Natural killer cell (primary cell): ENCODE measurements around the gene CSKMT. TPM values are rescaled to one million over a fixed set of nuclear protein-coding genes. Genes with fewer than 3 reads are reported as not detected.
"Not testable (repeated sequence)": the region's sequence is repeated elsewhere in the genome, so short reads cannot be mapped to it uniquely, and the experiment has no call there.

Source experiments
- ATAC-seq, 3 donors: fragments of 150-1000 bp in 2 of 3; fragments of 200-7000 bp in 1 of 3; cut with Tn5 transposase; 1 replicate in 1 of 3; 2 replicates in 2 of 3; pipeline ENCODE4 v1.10.0; 2021; ENCODE audit warnings: mild to moderate bottlenecking in 2 of 3, moderate library complexity in 2 of 3
- DNase-seq, 2 donors: peaks; one replicate each; pipeline versions ENCODE4 v3.0.0 to v3.0.0-alpha.2; 2013 to 2021; ENCODE audit warnings: mixed read lengths in 1 of 2
- H3K27ac ChIP-seq: one replicate; pipeline ENCODE4 v1.5.1; 2013; ENCODE audit warnings: mild to moderate bottlenecking, low read length
- H3K27me3 ChIP-seq: one replicate; pipeline ENCODE4 v1.6.1; 2013; ENCODE audit warnings: low read length; ENCODE audit not compliant: control insufficient read depth, insufficient read depth
- H3K36me3 ChIP-seq: one replicate; pipeline ENCODE4 v1.6.1; 2013; ENCODE audit warnings: low read length; ENCODE audit not compliant: control insufficient read depth, insufficient read depth
- H3K4me1 ChIP-seq: one replicate; pipeline ENCODE4 v1.6.1; 2013; ENCODE audit warnings: low read length; ENCODE audit not compliant: control insufficient read depth, insufficient read depth
- H3K4me3 ChIP-seq: one replicate; pipeline ENCODE4 v1.5.1; 2013; ENCODE audit warnings: low read length
- H3K9me3 ChIP-seq: one replicate; pipeline ENCODE4 v1.6.1; 2013; ENCODE audit warnings: low read length; ENCODE audit not compliant: control insufficient read depth, insufficient read depth
- H3K27ac Mint-ChIP-seq, 2 donors: one replicate each; pipeline ENCODE4 v1.8.0; 2022; ENCODE audit warnings: mild to moderate bottlenecking in 2 of 2, mixed read lengths in 2 of 2, moderate library complexity in 1 of 2
- H3K27me3 Mint-ChIP-seq, 2 donors: one replicate each; pipeline ENCODE4 v1.8.0; 2022; ENCODE audit warnings: low read depth in 2 of 2, mixed read lengths in 2 of 2
- H3K36me3 Mint-ChIP-seq: one replicate; pipeline ENCODE4 v1.8.0; 2022; ENCODE audit warnings: mixed read lengths
- H3K4me1 Mint-ChIP-seq, 2 donors: one replicate each; pipeline ENCODE4 v1.8.0; 2022; ENCODE audit warnings: mixed read lengths in 2 of 2
- H3K4me3 Mint-ChIP-seq: one replicate; pipeline ENCODE4 v1.8.0; 2022; ENCODE audit warnings: mild to moderate bottlenecking, moderate library complexity, mixed read lengths
- H3K9me3 Mint-ChIP-seq, 2 donors: one replicate each; pipeline ENCODE4 v1.8.0; 2022; ENCODE audit warnings: mixed read lengths in 2 of 2
- CTCF ChIP-seq: fragments of 200-600 bp; IDR thresholded peaks from one replicate; pipeline ENCODE4 v1.8.0; 2022; ENCODE audit warnings: antibody characterized with exemption
- WGBS: methylation state at CpG from one replicate; pipeline ENCODE4 v1.1.7; 2013; ENCODE audit warnings: missing lambda C conversion rate; ENCODE audit not compliant: insufficient coverage; 5-methylcytosine and 5-hydroxymethylcytosine counted together
- intact Hi-C: fragments of 100-400 bp; cut with micrococcal nuclease; formaldehyde crosslinking; loops from one replicate; pipeline ENCODE4 v1.14.2; 2022
- total RNA-seq, 4 donors: library from RNA; stranded (reverse); fragments of 120-200 nt in 1 of 4; gene quantifications; one replicate each; pipeline versions ENCODE4 v1.2.3 to v1.2.4, GENCODE V29; 2013 to 2022

The CSKMT gene
- total RNA-seq, 3 donors from 2014 or later (not counting 1 experiment from before 2014, with no cell fraction given), result 12.0 to 21.5 (median 13.7) TPM

GRCh38 chr11:62694455-62695167 lies 29.5 kb downstream of the CSKMT start:
- TF ChIP-seq CTCF, result peak; percentile 84
- WGBS, result 53% methylated on average over 14 of the region's 14 CpGs
- Histone ChIP-seq H3K27me3 (no peaks in the 10 kb centered on the region), H3K9me3 (no peaks in the 10 kb centered on the region), H3K4me3 (no peak overlapping the region), H3K27ac (no peak overlapping the region), H3K36me3 (peaks cover 21% of the 10 kb centered on the region), H3K4me1 (no peaks in the 10 kb centered on the region)
- intact Hi-C loops, result loop anchor here (1.0 kb wide), 5 partner anchors 13 to 300 kb away; no protein-coding TSS in a partner anchor
- no peak overlapping the region for H3K4me3 Mint-ChIP-seq
- peaks cover 8% of the 10 kb centered on the region in 2 donors for H3K4me1 Mint-ChIP-seq
- no peaks in the 10 kb centered on the region for H3K27me3 Mint-ChIP-seq
- peak; percentile 72 to 91 for DNase-seq
- ATAC-seq, result peak; percentile 78 to 98 (median 96)
- no peaks in the 10 kb centered on the region for H3K36me3 Mint-ChIP-seq
- H3K27ac Mint-ChIP-seq, result peak overlapping the region in 1 of 2 donors; percentile 7
- no peaks in the 10 kb centered on the region for H3K9me3 Mint-ChIP-seq

- Histone ChIP-seq H3K4me3 (no peak overlapping the region), H3K36me3 (no peaks in the 10 kb centered on the region), H3K4me1 (peaks cover 19% of the 10 kb centered on the region), H3K27me3 (no peaks in the 10 kb centered on the region), H3K27ac (no peak overlapping the region), H3K9me3 (no peaks in the 10 kb centered on the region)
- intact Hi-C loops, result no loop called here
- Mint-ChIP-seq H3K9me3 (no peaks in the 10 kb centered on the region), H3K4me3 (no peak overlapping the region), H3K36me3 (no peaks in the 10 kb centered on the region), H3K27ac (no peak overlapping the region), H3K4me1 (peaks cover 19 to 22% of the 10 kb centered on the region in 2 donors), H3K27me3 (no peaks in the 10 kb centered on the region)
- 90% methylated on average over 4 of the region's 11 CpGs for WGBS
- TF ChIP-seq CTCF, result no peak
- DNase-seq (no peak), ATAC-seq (no peak)
Observed at GRCh38 chr11:62702246-62702645, 37.1 kb downstream of the CSKMT start.

GRCh38 chr11:62703921-62704320 lies 38.8 kb downstream of the CSKMT start:
- H3K27me3 Mint-ChIP-seq, H3K9me3 Mint-ChIP-seq, H3K36me3 Mint-ChIP-seq, H3K4me3 Mint-ChIP-seq, DNase-seq, H3K27ac Mint-ChIP-seq, H3K4me3 ChIP-seq, H3K36me3 ChIP-seq, H3K27me3 ChIP-seq, H3K9me3 ChIP-seq, ATAC-seq, intact Hi-C loops, H3K27ac ChIP-seq: not testable (repeated sequence)
- H3K4me1 ChIP-seq, result peaks cover 36% of the 10 kb centered on the region
- peaks cover 24 to 29% of the 10 kb centered on the region in 2 donors for H3K4me1 Mint-ChIP-seq
- 92% methylated on average over 4 of the region's 4 CpGs for WGBS

GRCh38 chr11:62705413-62705812 lies 40.3 kb downstream of the CSKMT start:
- Mint-ChIP-seq H3K36me3 (no peaks in the 10 kb centered on the region), H3K27me3 (no peaks in the 10 kb centered on the region), H3K9me3 (no peaks in the 10 kb centered on the region), H3K4me1 (peaks cover 36 to 41% of the 10 kb centered on the region in 2 donors), H3K27ac (peak overlapping the region; percentile 91 to 97), H3K4me3 (peak overlapping the region; percentile 94)
- 75% methylated on average over 7 of the region's 7 CpGs for WGBS
- DNase-seq (no peak), ATAC-seq (no peak)
- peak overlapping the region; percentile 70 for H3K4me3 ChIP-seq
- intact Hi-C loops, result loop anchor here (5.0 kb wide), 4 partner anchors 33 to 137 kb away; partner anchors contain the start of genes EEF1G, EML3, LBHD1 and ROM1
- peaks cover 47% of the 10 kb centered on the region for H3K4me1 ChIP-seq
- TF ChIP-seq CTCF, result no peak
- H3K27ac ChIP-seq, result peak overlapping the region; percentile 89
- no peaks in the 10 kb centered on the region for H3K9me3 ChIP-seq
- H3K36me3 ChIP-seq, result peaks cover under 1% of the 10 kb centered on the region
- H3K27me3 ChIP-seq, result no peaks in the 10 kb centered on the region
